GM18867 (cell line): Measurements from ENCODE around the gene GRIP2.

Experiments used
- ATAC-seq: cut with Tn5 transposase; IDR thresholded peaks from one replicate; pipeline ENCODE4 v1.9.1; 2021; ENCODE audit warnings: mild to moderate bottlenecking, moderate library complexity; ENCODE audit not compliant: unreplicated experiment

GRIP2 gene

GRCh38 chr3:14539742-14540491, at the start of gene GRIP2:
GRIP2 (minus strand) TSS chr3:14540342; CDS start chr3:14540308, 34 bp downstream.
- ATAC-seq, result no peak

GRCh38 chr3:14588425-14589112, 48.4 kb upstream of the GRIP2 start:
- no peak for ATAC-seq

GRCh38 chr3:14587740-14588360, 47.7 kb upstream of the GRIP2 start:
- no peak for ATAC-seq

- ATAC-seq, result no peak
Observed at GRCh38 chr3:14586611-14587010, 46.5 kb upstream of the GRIP2 start.

- no peak for ATAC-seq
Observed at GRCh38 chr3:14583548-14584091, 43.5 kb upstream of the GRIP2 start.

- no peak for ATAC-seq
Observed at GRCh38 chr3:14582045-14582410, 41.9 kb upstream of the GRIP2 start.

GRCh38 chr3:14581334-14582044, 41.3 kb upstream of the GRIP2 start:
- ATAC-seq, result no peak

- no peak for ATAC-seq
Observed at GRCh38 chr3:14577897-14578296, 37.8 kb upstream of the GRIP2 start.

- ATAC-seq, result no peak
Observed at GRCh38 chr3:14576163-14576562, 36.0 kb upstream of the GRIP2 start.

GRCh38 chr3:14574183-14574582, 34.0 kb upstream of the GRIP2 start:
- ATAC-seq, result no peak

- ATAC-seq, result no peak
Observed at GRCh38 chr3:14573706-14574105, 33.6 kb upstream of the GRIP2 start.

GRCh38 chr3:14570864-14571263, 30.7 kb upstream of the GRIP2 start:
- no peak for ATAC-seq

- ATAC-seq, result no peak
Observed at GRCh38 chr3:14570089-14570488, 29.9 kb upstream of the GRIP2 start.

GRCh38 chr3:14569474-14570000, 29.4 kb upstream of the GRIP2 start:
- ATAC-seq, result no peak

- no peak for ATAC-seq
Observed at GRCh38 chr3:14568269-14568668, 28.1 kb upstream of the GRIP2 start.

GRCh38 chr3:14566812-14567211, 26.7 kb upstream of the GRIP2 start:
- no peak for ATAC-seq

- no peak for ATAC-seq
Observed at GRCh38 chr3:14565868-14566588, 25.9 kb upstream of the GRIP2 start.

GRCh38 chr3:14564741-14565140, 24.6 kb upstream of the GRIP2 start:
- no peak for ATAC-seq

- no peak for ATAC-seq
Observed at GRCh38 chr3:14563946-14564539, 23.9 kb upstream of the GRIP2 start.
